Adrenal gland (tissue), 12 donors: ENCODE results near the gene CEP95. TPM values are rescaled to one million over a fixed set of nuclear protein-coding genes. Genes with fewer than 3 reads are reported as not detected.

ENCODE experiments used
- DNase-seq, 7 donors: peaks; one replicate each; pipeline ENCODE4 v3.0.0-alpha.2; 2019 to 2020
- H3K27ac ChIP-seq, 5 donors: fragments of 200-600 bp; sonication (generic) in 4 of 5; 1 replicate in 3 of 5; 2 replicates in 2 of 5; pipeline versions ENCODE4 v1.5.1 to v1.8.0; 2016 to 2020; ENCODE audit warnings: mild to moderate bottlenecking in 1 of 5
- H3K27me3 ChIP-seq: fragments of 200-600 bp; 2 replicates; pipeline ENCODE4 v1.8.0; 2021
- H3K36me3 ChIP-seq, 2 donors: fragments of 200-600 bp; replicated peaks in 1 of 2; 1 replicate in 1 of 2; 2 replicates in 1 of 2; pipeline versions ENCODE4 v1.5.1 to v1.8.0; 2018 to 2022
- H3K4me1 ChIP-seq, 2 donors: fragments of 200-600 bp; replicated peaks in 1 of 2; 1 replicate in 1 of 2; 2 replicates in 1 of 2; pipeline versions ENCODE4 v1.5.1 to v1.8.0; 2018 to 2021
- H3K4me3 ChIP-seq, 4 donors: fragments of 200-600 bp; sonication (generic) in 3 of 4; one replicate each; pipeline ENCODE4 v1.5.1; 2016 to 2018
- H3K9me3 ChIP-seq, 3 donors: fragments of 200-600 bp; sonication (generic) in 1 of 3; replicated peaks in 1 of 3; 1 replicate in 2 of 3; 2 replicates in 1 of 3; pipeline versions ENCODE4 v1.5.1 to v1.8.0; 2016 to 2021
- CTCF ChIP-seq, 6 experiments: fragments of 450-650 bp in 4 of 6; fragments of 200-600 bp in 2 of 6; sonication (generic) in 1 of 6; IDR thresholded peaks; 1 replicate in 5 of 6; 2 replicates in 1 of 6; pipeline versions ENCODE4 v1.5.1 to v1.8.0; 2016 to 2021; ENCODE audit warnings: antibody characterized with exemption in 6 of 6, mild to moderate bottlenecking in 2 of 6, moderate library complexity in 1 of 6
- POLR2A ChIP-seq, 2 donors: fragments of 450-650 bp; IDR thresholded peaks; one replicate each; pipeline ENCODE4 v1.6.1; 2017; ENCODE audit warnings: antibody characterized with exemption in 2 of 2, mild to moderate bottlenecking in 2 of 2, moderate library complexity in 1 of 2
- WGBS, 4 donors: extraction: QIAGEN DNeasy Blood & Tissue Kit in 2 of 4; methylation state at CpG; one replicate each; pipeline versions ENCODE4 v1.1.5 to v1.1.7; 2013 to 2017; 5-methylcytosine and 5-hydroxymethylcytosine counted together
- intact Hi-C, 2 donors: fragments of 100-400 bp; cut with DNase I; formaldehyde crosslinking; loops; one replicate each; pipeline versions ENCODE4 v1.14.1 to v1.15.0; 2022 to 2023
- polyA plus RNA-seq, 3 donors: library from polyadenylated mRNA; stranded (reverse); fragments of 200-250 nt in 2 of 3; fragments of 350-450 nt in 1 of 3; fragmentation: Illumina TruSeq in 1 of 3; extraction: RNeasy Lipid Tissue Mini Kit (QIAGEN cat#74804) in 1 of 3; gene quantifications; one replicate each; pipeline ENCODE4 v1.2.3, GENCODE V29; 2013 to 2014
- total RNA-seq, 9 donors: library from RNA; depleted of rRNA in 4 of 9; stranded (reverse); fragments of >200 nt in 4 of 9; fragments of 120-200 nt in 1 of 9; fragmentation: NEBNext Ultra II Directional in 1 of 9; extraction: Animal tissue kit (Norgen Biotek cat#: 25700) in 1 of 9; gene quantifications; one replicate each; pipeline versions ENCODE4 v1.1.0 to v1.2.4, GENCODE V29; 2013 to 2023
- donor health status: healthy with polysubstance abuse.
- donor health status: Bipolar disorder and iron deficiency.
- donor health status: DM: yes; HTN: yes; CAD: no.
- donor health status: DM: no; HTN: no; CAD: no.
- donor health status: DM: no; HTN: no; CAD: no.
- donor health status: DM: yes; HTN: yes; CAD: no.

CEP95 gene
- total and polyA plus RNA-seq, 12 donors, result 7.7 to 114 (median 22.0) TPM

- Histone ChIP-seq H3K4me3 (no peak overlapping the region), H3K27me3 (no peaks in the 10 kb centered on the region), H3K4me1 (peaks cover 50 to 88% of the 10 kb centered on the region in 2 donors), H3K9me3 (no peaks in the 10 kb centered on the region), H3K36me3 (peaks cover 0 to 72% of the 10 kb centered on the region in 2 donors), H3K27ac (peak overlapping the region in 1 of 5 donors; percentile 9)
- TF ChIP-seq POLR2A (IDR thresholded peaks at IDR 0.05), result peak in 1 of 2 donors; percentile 24
- no peak for TF ChIP-seq CTCF (IDR thresholded peaks at IDR 0.05)
- no peak for DNase-seq
- WGBS, 4 donors, result 69 to 76% (median 73%) methylated on average over 6 of the region's 6 CpGs
- intact Hi-C loops, result no loop called here
Observed at GRCh38 chr17:64499805-64500486, 6.8 kb upstream of the CEP95 start.

GRCh38 chr17:64500487-64500859 is 6.3 kb upstream of the CEP95 start:
- DNase-seq, result no peak
- Histone ChIP-seq H3K27ac (peak overlapping the region in 1 of 5 donors; percentile 9), H3K27me3 (no peaks in the 10 kb centered on the region), H3K9me3 (no peaks in the 10 kb centered on the region), H3K4me3 (no peak overlapping the region), H3K36me3 (peaks cover 0 to 72% of the 10 kb centered on the region in 2 donors), H3K4me1 (peaks cover 45 to 83% of the 10 kb centered on the region in 2 donors)
- 75 to 79% (median 77%) methylated on average over 8 of the region's 8 CpGs for WGBS, 4 donors
- TF ChIP-seq POLR2A (IDR thresholded peaks at IDR 0.05), result no peak
- TF ChIP-seq CTCF (IDR thresholded peaks at IDR 0.05), result no peak
- intact Hi-C loops, result no loop called here

DNA sequence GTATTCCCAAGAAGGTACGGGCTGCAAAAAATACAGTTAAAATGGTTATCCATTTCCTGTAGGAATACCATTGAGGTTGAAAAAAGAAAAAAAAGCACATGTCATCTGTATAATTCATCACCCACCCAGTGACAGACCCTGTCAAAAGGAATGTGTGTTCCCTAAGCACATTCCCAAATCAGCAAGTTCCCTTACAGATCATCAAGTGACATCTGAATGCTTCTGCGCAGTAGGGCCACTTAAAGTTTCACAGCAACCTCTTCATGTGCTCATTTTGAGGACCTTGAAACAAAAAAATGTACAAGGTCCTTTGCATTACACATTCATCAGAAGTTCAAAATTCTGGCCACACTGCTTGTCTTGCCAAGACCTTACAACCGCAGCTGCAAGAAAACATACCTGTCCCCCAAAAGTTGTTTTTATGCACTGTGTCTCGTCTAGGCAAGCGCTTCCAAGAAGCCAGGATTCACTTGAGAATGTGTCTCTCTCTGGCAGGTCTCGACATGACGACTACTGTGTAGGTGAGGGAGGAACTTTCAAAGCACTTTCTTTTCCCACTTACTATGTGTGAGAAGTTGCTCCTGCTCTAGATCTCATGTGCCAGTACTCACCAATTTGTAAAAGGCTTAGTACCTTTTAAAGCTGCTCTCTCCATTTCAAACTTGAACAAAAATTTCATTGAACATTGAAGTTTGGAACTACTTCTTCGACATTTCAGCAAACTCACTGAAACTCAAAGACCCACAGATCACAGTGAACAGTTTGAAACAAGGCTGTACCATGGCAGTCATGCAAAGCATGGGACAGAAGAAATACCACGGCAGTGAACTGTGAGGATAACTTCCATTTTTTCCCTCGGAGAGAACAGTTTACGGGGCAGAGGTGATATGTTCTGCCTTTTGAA is 5.7 kb upstream of the CEP95 start:
- H3K27ac ChIP-seq, result peak overlapping the region in 2 of 5 donors; percentile 54 to 100
- WGBS, 4 donors, result 53 to 67% (median 57%) methylated on average over 11 of the region's 11 CpGs
- H3K36me3 ChIP-seq, result peaks cover 0 to 72% of the 10 kb centered on the region in 2 donors
- peak in 1 of 7 donors; percentile 21 for DNase-seq
- no peaks in the 10 kb centered on the region for H3K27me3 ChIP-seq
- H3K4me3 ChIP-seq, result no peak overlapping the region
- no peaks in the 10 kb centered on the region for H3K9me3 ChIP-seq
- TF ChIP-seq POLR2A (IDR thresholded peaks at IDR 0.05), result no peak
- no peak for TF ChIP-seq CTCF (IDR thresholded peaks at IDR 0.05)
- intact Hi-C loops, result no loop called here
- H3K4me1 ChIP-seq, result peaks cover 43 to 76% of the 10 kb centered on the region in 2 donors

GRCh38 chr17:64502021-64502420 is 4.8 kb upstream of the CEP95 start:
- peak overlapping the region in 2 of 5 donors; percentile 54 to 100 for H3K27ac ChIP-seq
- TF ChIP-seq CTCF (IDR thresholded peaks at IDR 0.05), result no peak
- TF ChIP-seq POLR2A (IDR thresholded peaks at IDR 0.05), result no peak
- 48 to 58% (median 51%) methylated on average over 3 of the region's 3 CpGs for WGBS, 4 donors
- peaks cover 43 to 76% of the 10 kb centered on the region in 2 donors for H3K4me1 ChIP-seq
- peaks cover 0 to 72% of the 10 kb centered on the region in 2 donors for H3K36me3 ChIP-seq
- no peaks in the 10 kb centered on the region for H3K27me3 ChIP-seq
- H3K9me3 ChIP-seq, result no peaks in the 10 kb centered on the region
- no peak for DNase-seq
- intact Hi-C loops, result no loop called here
- no peak overlapping the region for H3K4me3 ChIP-seq
